PFSK-1 (cell line): ENCODE data around the gene CEP41.

Source experiments
- FOXP2 ChIP-seq: optimal IDR thresholded peaks from 2 replicates; pipeline ENCODE3; 2011; ENCODE audit warnings: borderline replicate concordance, control low read depth, inconsistent platforms; ENCODE audit not compliant: insufficient read depth; ENCODE audit errors: extremely low read length, extremely low read depth
- POLR2AphosphoS5 ChIP-seq: IDR thresholded peaks from 2 replicates; pipeline ENCODE4 v1.6.1; 2012; ENCODE audit warnings: low read depth, mild to moderate bottlenecking, control low read depth, low read length, moderate library complexity
- REST ChIP-seq, 2 experiments: IDR thresholded peaks; 2 replicates each; pipeline versions ENCODE4 v1.6.1 to v1.8.0; 2011 to 2012; ENCODE audit warnings: low read depth in 2 of 2, low read length in 2 of 2, control low read depth in 1 of 2, inconsistent platforms in 1 of 2, mild to moderate bottlenecking in 1 of 2, moderate library complexity in 1 of 2; ENCODE audit not compliant: insufficient read depth in 1 of 2
- SIN3A ChIP-seq: IDR thresholded peaks from 2 replicates; pipeline ENCODE4 v1.6.1; 2012; ENCODE audit warnings: mild to moderate bottlenecking, low read length, moderate library complexity, borderline replicate concordance; ENCODE audit not compliant: insufficient read depth
- TAF1 ChIP-seq: IDR thresholded peaks from 2 replicates; pipeline ENCODE4 v1.6.1; 2012; ENCODE audit warnings: low read length, control low read depth, borderline replicate concordance; ENCODE audit not compliant: insufficient read depth

GRCh38 chr7:130394421-130395195 lies 46.2 kb downstream of the CEP41 start:
- no peak for TF ChIP-seq POLR2AphosphoS5
- no peak for TF ChIP-seq REST (IDR thresholded peaks at IDR 0.05; ENCODE audit: insufficient read depth in 1 of 2, low read depth in 2 of 2, low read length in 2 of 2)
- no peak for TF ChIP-seq TAF1
- TF ChIP-seq SIN3A, result no peak
- no peak for TF ChIP-seq FOXP2
